SH-SY5Y (cell line): ENCODE results near the gene UBE2G2.

Source experiments
- GATA2 ChIP-seq: IDR thresholded peaks from 2 replicates; pipeline ENCODE4 v1.6.1; 2011; ENCODE audit warnings: mild to moderate bottlenecking, low read depth, low read length
- GATA3 ChIP-seq: IDR thresholded peaks from 2 replicates; pipeline ENCODE4 v1.6.1; 2011; ENCODE audit warnings: low read depth, mild to moderate bottlenecking, low read length, moderate library complexity

GRCh38 chr21:44726826-44727225, 74.8 kb downstream of the UBE2G2 start:
- TF ChIP-seq GATA2 (no peak), GATA3 (no peak)
